Gastroesophageal sphincter (tissue), 3 donors: Measurements from ENCODE around the gene NAPB.

ENCODE experiments used
- POLR2AphosphoS5 ChIP-seq: sonication (generic); formaldehyde crosslinking; IDR thresholded peaks from one replicate; pipeline ENCODE4 v1.6.1; 2017; ENCODE audit warnings: antibody characterized with exemption
- TF ChIP-seq, protein P1 (sequence below), 4 experiments: fragments of 200-600 bp in 2 of 4; fragments of 450-650 bp in 2 of 4; sonication (generic) in 1 of 4; IDR thresholded peaks; one replicate each; pipeline ENCODE4 v1.5.1; 2017 to 2019; ENCODE audit warnings: antibody characterized with exemption in 4 of 4, mild to moderate bottlenecking in 2 of 4, moderate library complexity in 2 of 4

GRCh38 chr20:23440004-23440403 is 18.7 kb upstream of the NAPB start:
- TF ChIP-seq, protein P1, sequence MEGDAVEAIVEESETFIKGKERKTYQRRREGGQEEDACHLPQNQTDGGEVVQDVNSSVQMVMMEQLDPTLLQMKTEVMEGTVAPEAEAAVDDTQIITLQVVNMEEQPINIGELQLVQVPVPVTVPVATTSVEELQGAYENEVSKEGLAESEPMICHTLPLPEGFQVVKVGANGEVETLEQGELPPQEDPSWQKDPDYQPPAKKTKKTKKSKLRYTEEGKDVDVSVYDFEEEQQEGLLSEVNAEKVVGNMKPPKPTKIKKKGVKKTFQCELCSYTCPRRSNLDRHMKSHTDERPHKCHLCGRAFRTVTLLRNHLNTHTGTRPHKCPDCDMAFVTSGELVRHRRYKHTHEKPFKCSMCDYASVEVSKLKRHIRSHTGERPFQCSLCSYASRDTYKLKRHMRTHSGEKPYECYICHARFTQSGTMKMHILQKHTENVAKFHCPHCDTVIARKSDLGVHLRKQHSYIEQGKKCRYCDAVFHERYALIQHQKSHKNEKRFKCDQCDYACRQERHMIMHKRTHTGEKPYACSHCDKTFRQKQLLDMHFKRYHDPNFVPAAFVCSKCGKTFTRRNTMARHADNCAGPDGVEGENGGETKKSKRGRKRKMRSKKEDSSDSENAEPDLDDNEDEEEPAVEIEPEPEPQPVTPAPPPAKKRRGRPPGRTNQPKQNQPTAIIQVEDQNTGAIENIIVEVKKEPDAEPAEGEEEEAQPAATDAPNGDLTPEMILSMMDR (IDR thresholded peaks at IDR 0.05) = no peak
- no peak for TF ChIP-seq POLR2AphosphoS5
